GM23338 (cell line): ENCODE data around the gene ZNF697. TPM values are rescaled to one million over a fixed set of nuclear protein-coding genes. Genes with fewer than 3 reads are reported as not detected.

Experiments
- ATAC-seq: fragments of 200-7000 bp; cut with Tn5 transposase; 3 replicates; pipeline ENCODE4 v1.9.1; 2020
- DNase-seq: peaks from one replicate; pipeline ENCODE4 v3.0.0-alpha.2; 2015; ENCODE audit warnings: low spot score
- H2AFZ ChIP-seq: fragments of 200-600 bp; sonication (generic); 2 replicates; pipeline ENCODE4 v1.8.0; 2016; ENCODE audit warnings: antibody characterized with exemption, mild to moderate bottlenecking, moderate library complexity
- H3F3A ChIP-seq: fragments of 200-600 bp; sonication (generic); replicated peaks from 2 replicates; pipeline ENCODE4 v1.8.0; 2017; ENCODE audit warnings: antibody characterized with exemption, mixed run types, low read depth
- H3K27ac ChIP-seq: fragments of 200-600 bp; sonication (generic); 2 replicates; pipeline ENCODE4 v1.6.1; 2016; ENCODE audit warnings: low read depth
- H3K27me3 ChIP-seq: fragments of 200-600 bp; sonication (generic); 2 replicates; pipeline ENCODE4 v1.8.0; 2016; ENCODE audit warnings: mild to moderate bottlenecking, mixed run types, moderate library complexity; ENCODE audit not compliant: insufficient read depth
- H3K36me3 ChIP-seq: fragments of 200-600 bp; sonication (generic); 2 replicates; pipeline ENCODE4 v1.8.0; 2016; ENCODE audit warnings: mild to moderate bottlenecking; ENCODE audit not compliant: insufficient read depth
- H3K4me1 ChIP-seq: fragments of 200-600 bp; sonication (generic); 2 replicates; pipeline ENCODE4 v1.8.0; 2016; ENCODE audit warnings: mild to moderate bottlenecking, moderate library complexity; ENCODE audit not compliant: insufficient read depth
- H3K4me2 ChIP-seq: fragments of 200-600 bp; sonication (generic); 2 replicates; pipeline ENCODE4 v1.7.1; 2017; ENCODE audit warnings: mixed run types
- H3K4me3 ChIP-seq: fragments of 200-600 bp; sonication (generic); 2 replicates; pipeline ENCODE4 v1.6.1; 2016; ENCODE audit warnings: mixed run types
- H3K79me2 ChIP-seq: fragments of 200-600 bp; sonication (generic); replicated peaks from 2 replicates; pipeline ENCODE4 v1.8.0; 2017; ENCODE audit warnings: mild to moderate bottlenecking; ENCODE audit not compliant: insufficient read depth
- H3K9me2 ChIP-seq: fragments of 200-600 bp; sonication (generic); 2 replicates; pipeline ENCODE4 v1.8.0; 2017; ENCODE audit not compliant: insufficient read depth
- H4K20me1 ChIP-seq: fragments of 200-600 bp; sonication (generic); replicated peaks from 2 replicates; pipeline ENCODE4 v1.8.0; 2017; ENCODE audit warnings: mild to moderate bottlenecking; ENCODE audit not compliant: insufficient read depth
- H3K27ac Mint-ChIP-seq: 2 replicates; pipeline ENCODE4 v1.8.0; 2020; ENCODE audit warnings: inconsistent platforms, mild to moderate bottlenecking, moderate library complexity, mixed read lengths
- H3K27me3 Mint-ChIP-seq: 3 replicates; pipeline ENCODE4 v1.8.0; 2022; ENCODE audit warnings: low read depth, mild to moderate bottlenecking, moderate library complexity, mixed read lengths, inconsistent platforms; ENCODE audit not compliant: insufficient read depth, poor library complexity
- H3K36me3 Mint-ChIP-seq: 3 replicates; pipeline ENCODE4 v1.8.0; 2021; ENCODE audit warnings: low read depth, mild to moderate bottlenecking, inconsistent platforms, moderate library complexity, mixed read lengths
- H3K4me1 Mint-ChIP-seq: 3 replicates; pipeline ENCODE4 v1.8.0; 2020; ENCODE audit warnings: mild to moderate bottlenecking, inconsistent platforms, mixed read lengths
- H3K4me3 Mint-ChIP-seq: 3 replicates; pipeline ENCODE4 v1.8.0; 2021; ENCODE audit warnings: moderate library complexity, mild to moderate bottlenecking, inconsistent platforms, mixed read lengths
- H3K9me3 Mint-ChIP-seq: 3 replicates; pipeline ENCODE4 v1.8.0; 2020; ENCODE audit warnings: moderate library complexity, mild to moderate bottlenecking, inconsistent platforms, mixed read lengths
- CREB1 ChIP-seq: fragments of 250-450 bp; sonication (Bioruptor Pico); IDR thresholded peaks from 2 replicates; pipeline ENCODE4 v1.5.0; 2020; ENCODE audit warnings: low read depth, mild to moderate bottlenecking, moderate library complexity
- CTCF ChIP-seq, 2 experiments: fragments of 200-600 bp in 1 of 2; sonication (generic) in 1 of 2; conservative IDR thresholded peaks; 2 replicates each; pipeline versions ENCODE4 v1.5.1 to v1.6.1; 2016 to 2017; ENCODE audit warnings: antibody characterized with exemption in 2 of 2, low read depth in 2 of 2, mild to moderate bottlenecking in 2 of 2, moderate library complexity in 1 of 2
- EZH2 ChIP-seq: fragments of 200-600 bp; sonication (generic); IDR thresholded peaks from one replicate; pipeline ENCODE4 v1.8.0; 2017; ENCODE audit warnings: antibody characterized with exemption, mild to moderate bottlenecking, low read depth; ENCODE audit not compliant: unreplicated experiment
- EZH2phosphoT487 ChIP-seq: fragments of 200-600 bp; sonication (generic); IDR thresholded peaks from one replicate; pipeline ENCODE4 v1.8.1; 2018; ENCODE audit warnings: antibody characterized with exemption; ENCODE audit not compliant: unreplicated experiment
- JUNB ChIP-seq: IDR thresholded peaks from one replicate; pipeline ENCODE4 v1.6.1; 2016; ENCODE audit warnings: antibody characterized with exemption; ENCODE audit not compliant: unreplicated experiment
- NANOG ChIP-seq: IDR thresholded peaks from 2 replicates; pipeline ENCODE4 v1.6.1; 2016; ENCODE audit warnings: antibody characterized with exemption, borderline replicate concordance
- POLR2AphosphoS5 ChIP-seq: IDR thresholded peaks from 2 replicates; pipeline ENCODE4 v1.6.1; 2016; ENCODE audit warnings: antibody characterized with exemption, low read depth
- REST ChIP-seq: IDR thresholded peaks from one replicate; pipeline ENCODE4 v1.6.1; 2018; ENCODE audit warnings: antibody characterized with exemption; ENCODE audit not compliant: unreplicated experiment
- STAT1 ChIP-seq: IDR thresholded peaks from one replicate; pipeline ENCODE4 v1.6.1; 2016; ENCODE audit warnings: antibody characterized with exemption; ENCODE audit not compliant: unreplicated experiment
- ZNF114 ChIP-seq: fragments of 250-450 bp; sonication (Bioruptor Pico); IDR thresholded peaks from 2 replicates; pipeline ENCODE4 v1.5.0; 2020; ENCODE audit warnings: mild to moderate bottlenecking, moderate library complexity
- ZNF331 ChIP-seq: fragments of 250-450 bp; sonication (Bioruptor Pico); IDR thresholded peaks from 2 replicates; pipeline ENCODE4 v1.5.0; 2020; ENCODE audit warnings: low read depth, mild to moderate bottlenecking, moderate library complexity
- ZNF462 ChIP-seq: fragments of 250-450 bp; sonication (Bioruptor Pico); IDR thresholded peaks from 2 replicates; pipeline ENCODE4 v1.5.0; 2020; ENCODE audit warnings: mild to moderate bottlenecking, moderate library complexity
- polyA plus RNA-seq: library from polyadenylated mRNA; unstranded; fragments of >200 nt; fragmentation: Nextera tagmentation; extraction: Ambion mirVana; gene quantifications from 2 replicates; pipeline ENCODE4 v1.2.1, GENCODE V29; 2016
- total RNA-seq: library from RNA; depleted of rRNA; stranded (reverse); fragments of >200 nt; shearing (Covaris generic); gene quantifications from 2 replicates; pipeline ENCODE4 v1.2.3, GENCODE V29; 2014
- TF ChIP-seq, protein P1 (sequence below): IDR thresholded peaks from 2 replicates; pipeline ENCODE4 v1.6.1; 2016; ENCODE audit warnings: antibody characterized with exemption

ZNF697 gene
- total and polyA plus RNA-seq, 2 experiments from 2014 or later: 5.4 to 32.0 TPM

GRCh38 chr1:119623678-119624077, 24.4 kb downstream of the ZNF697 start:
- Mint-ChIP-seq H3K27me3 (no peaks in the 10 kb centered on the region), H3K4me1 (peaks cover 48% of the 10 kb centered on the region), H3K9me3 (no peaks in the 10 kb centered on the region; the same call in 2 of the 3 replicates), H3K27ac (no peak overlapping the region), H3K4me3 (no peak overlapping the region; the same call in 2 of the 3 replicates), H3K36me3 (peaks cover 34% of the 10 kb centered on the region)
- Histone ChIP-seq H3K79me2 (peaks cover 24% of the 10 kb centered on the region), H3K36me3 (peaks cover 7% of the 10 kb centered on the region; the same call in 1 of the 2 replicates), H2AFZ (no peak overlapping the region), H3K27me3 (no peaks in the 10 kb centered on the region), H3K4me2 (no peak overlapping the region), H3K9me2 (no peaks in the 10 kb centered on the region), H4K20me1 (peaks cover 24% of the 10 kb centered on the region; the same call in 1 of the 2 replicates), H3K27ac (no peak overlapping the region), H3F3A (no peaks in the 10 kb centered on the region), H3K4me1 (peaks cover 17% of the 10 kb centered on the region), H3K4me3 (no peak overlapping the region)
- DNase-seq (no peak), ATAC-seq (no peak)
- TF ChIP-seq POLR2AphosphoS5 (no peak), ZNF114 (CRISPR knock-in tag) (no peak), REST (no peak), STAT1 (no peak), EZH2 (no peak), CREB1 (CRISPR knock-in tag) (no peak), ZNF331 (CRISPR knock-in tag) (no peak), EZH2phosphoT487 (no peak), CTCF (conservative IDR thresholded peaks at IDR 0.05; ENCODE audit: low read depth in 2 of 2) (no peak), NANOG (no peak), ZNF462 (CRISPR knock-in tag) (no peak), JUNB (no peak)
- TF ChIP-seq, protein P1, sequence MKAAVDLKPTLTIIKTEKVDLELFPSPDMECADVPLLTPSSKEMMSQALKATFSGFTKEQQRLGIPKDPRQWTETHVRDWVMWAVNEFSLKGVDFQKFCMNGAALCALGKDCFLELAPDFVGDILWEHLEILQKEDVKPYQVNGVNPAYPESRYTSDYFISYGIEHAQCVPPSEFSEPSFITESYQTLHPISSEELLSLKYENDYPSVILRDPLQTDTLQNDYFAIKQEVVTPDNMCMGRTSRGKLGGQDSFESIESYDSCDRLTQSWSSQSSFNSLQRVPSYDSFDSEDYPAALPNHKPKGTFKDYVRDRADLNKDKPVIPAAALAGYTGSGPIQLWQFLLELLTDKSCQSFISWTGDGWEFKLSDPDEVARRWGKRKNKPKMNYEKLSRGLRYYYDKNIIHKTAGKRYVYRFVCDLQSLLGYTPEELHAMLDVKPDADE: no peak
